HepG2 (cell line): ENCODE measurements around the gene SNRPD3. TPM values are rescaled to one million over a fixed set of nuclear protein-coding genes. Genes with fewer than 3 reads are reported as not detected.

Source experiments
- CCDC6 ChIP-seq: sonication (generic); formaldehyde crosslinking; IDR thresholded peaks from 2 replicates; pipeline ENCODE4 v1.8.1; 2022; ENCODE audit warnings: mild to moderate bottlenecking, missing genetic modification reagents, moderate library complexity
- CENPBD1 ChIP-seq: sonication (generic); formaldehyde crosslinking; IDR thresholded peaks from 2 replicates; pipeline ENCODE4 v1.8.0; 2022; ENCODE audit warnings: missing genetic modification reagents, low read depth, mild to moderate bottlenecking, borderline replicate concordance
- CENPX ChIP-seq: sonication (generic); formaldehyde crosslinking; IDR thresholded peaks from 2 replicates; pipeline ENCODE4 v1.9.0; 2021; ENCODE audit warnings: mild to moderate bottlenecking, missing genetic modification reagents, moderate library complexity
- DR1 ChIP-seq: sonication (generic); formaldehyde crosslinking; IDR thresholded peaks from 2 replicates; pipeline ENCODE4 v1.8.0; 2021; ENCODE audit warnings: mild to moderate bottlenecking, missing genetic modification reagents, inconsistent platforms
- HNRNPUL1 ChIP-seq: fragments of 200-400 bp; formaldehyde crosslinking; IDR thresholded peaks from 2 replicates; pipeline ENCODE4 v1.6.1; 2017; ENCODE audit warnings: low read depth, mild to moderate bottlenecking, low read length, moderate library complexity
- NR1H2 ChIP-seq: sonication (generic); formaldehyde crosslinking; IDR thresholded peaks from 2 replicates; pipeline ENCODE4 v1.8.1; 2022; ENCODE audit warnings: low read depth, missing genetic modification reagents, borderline replicate concordance
- POLR2AphosphoS2 ChIP-seq: IDR thresholded peaks from 2 replicates; pipeline ENCODE4 v1.6.1; 2011; ENCODE audit warnings: low read depth, low read length, improper control_type of control experiment
- RNF2 ChIP-seq: fragments of 450-650 bp; conservative IDR thresholded peaks from 2 replicates; pipeline ENCODE4 v1.6.1; 2016; ENCODE audit warnings: low read depth
- SAP130 ChIP-seq: IDR thresholded peaks from 2 replicates; pipeline ENCODE4 v1.6.1; 2016; ENCODE audit warnings: low read depth
- SKI ChIP-seq: fragments of 450-650 bp; IDR thresholded peaks from one replicate; pipeline ENCODE4 v1.6.1; 2018; ENCODE audit warnings: mild to moderate bottlenecking; ENCODE audit not compliant: partially characterized antibody
- TBX3 ChIP-seq: fragments of 450-650 bp; IDR thresholded peaks from 2 replicates; pipeline ENCODE4 v1.6.1; 2017; ENCODE audit warnings: antibody characterized with exemption, mild to moderate bottlenecking, inconsistent platforms, borderline replicate concordance
- THAP7 ChIP-seq: sonication (generic); formaldehyde crosslinking; IDR thresholded peaks from 2 replicates; pipeline ENCODE4 v1.8.1; 2023; ENCODE audit warnings: mild to moderate bottlenecking, missing genetic modification reagents
- ZBTB4 ChIP-seq: sonication (generic); formaldehyde crosslinking; IDR thresholded peaks from 2 replicates; pipeline ENCODE4 v1.4.0; 2020; ENCODE audit warnings: missing genetic modification reagents, mild to moderate bottlenecking, borderline replicate concordance
- ZBTB7A ChIP-seq: sonication (generic); formaldehyde crosslinking; IDR thresholded peaks from 2 replicates; pipeline ENCODE4 v1.8.0; 2022; ENCODE audit warnings: mild to moderate bottlenecking, missing genetic modification reagents
- ZNF275 ChIP-seq: sonication (generic); formaldehyde crosslinking; IDR thresholded peaks from 2 replicates; pipeline ENCODE4 v1.8.0; 2022; ENCODE audit warnings: missing genetic modification reagents, mild to moderate bottlenecking, inconsistent platforms, borderline replicate concordance
- ZNF446 ChIP-seq: sonication (generic); formaldehyde crosslinking; IDR thresholded peaks from 2 replicates; pipeline ENCODE4 v1.5.0; 2020; ENCODE audit warnings: mild to moderate bottlenecking, missing genetic modification reagents
- ZNF878 ChIP-seq: sonication (generic); formaldehyde crosslinking; IDR thresholded peaks from 2 replicates; pipeline ENCODE4 v1.8.1; 2023; ENCODE audit warnings: mild to moderate bottlenecking, missing genetic modification reagents, moderate library complexity
- ZXDC ChIP-seq: sonication (generic); formaldehyde crosslinking; IDR thresholded peaks from 2 replicates; pipeline ENCODE4 v1.5.0; 2020; ENCODE audit warnings: mild to moderate bottlenecking, missing genetic modification reagents
- polyA plus RNA-seq, 8 experiments: library from polyadenylated mRNA; depleted of rRNA in 3 of 8; stranded (reverse) in 7 of 8; unstranded in 1 of 8; fragments of >200 nt; fragmentation: Illumina TruSeq in 4 of 8; extraction: Trizol in 4 of 8; gene quantifications; 2 replicates each; pipeline versions ENCODE4 v1.2.1 to v1.2.3, GENCODE V29; 2011 to 2016; ENCODE audit warnings: low read depth in 4 of 8, missing spikeins in 1 of 8, mixed read lengths in 1 of 8; ENCODE audit not compliant: insufficient read depth in 1 of 8
- total RNA-seq, 5 experiments: library from RNA; depleted of rRNA; stranded (reverse); fragments of >200 nt; fragmentation: Illumina TruSeq; extraction: Trizol; gene quantifications; 2 replicates each; pipeline ENCODE4 v1.2.3, GENCODE V29; 2016; ENCODE audit warnings: low read depth in 1 of 5

SNRPD3 gene
- total and polyA plus RNA-seq, 2 of the 13 experiments (the other 11 are each of a cell fraction or from before 2014, with no cell fraction given), result 110 to 209 TPM

GRCh38 chr22:24555165-24556039 lies at the start of gene SNRPD3 (continued):
- TF ChIP-seq TBX3, result 0 out of 2 replicates have a peak, but pooled peaks have one; percentile 35
- no peak for TF ChIP-seq NR1H2
- no peak for TF ChIP-seq POLR2AphosphoS2
- peak; percentile 71; the same call in 1 of the 2 replicates for TF ChIP-seq DR1 (CRISPR knock-in tag)
- TF ChIP-seq CENPX (CRISPR knock-in tag), result no peak
- peak; percentile 59 for TF ChIP-seq SKI
- TF ChIP-seq RNF2, result peak; percentile 71; the same call in 1 of the 2 replicates
- peak; percentile 79; the same call in 1 of the 2 replicates for TF ChIP-seq ZNF446 (CRISPR knock-in tag)
- no peak for TF ChIP-seq HNRNPUL1
- TF ChIP-seq SAP130 (CRISPR knock-in tag), result peak; percentile 97
- 0 out of 2 replicates have a peak, but pooled peaks have one; percentile 39 for TF ChIP-seq THAP7
- peak; percentile 45; the same call in 1 of the 2 replicates for TF ChIP-seq ZNF275 (CRISPR knock-in tag)
- TF ChIP-seq ZBTB7A (CRISPR knock-in tag), result no peak
- peak; percentile 85 for TF ChIP-seq CCDC6 (CRISPR knock-in tag)
- TF ChIP-seq ZNF878 (CRISPR knock-in tag), result no peak; the same call in 1 of the 2 replicates
- peak; percentile 58; the same call in 1 of the 2 replicates for TF ChIP-seq CENPBD1
- no peak for TF ChIP-seq ZXDC (CRISPR knock-in tag)
- peak; percentile 27; the same call in 1 of the 2 replicates for TF ChIP-seq ZBTB4 (CRISPR knock-in tag)
